GM12878 (cell line): ENCODE data around the gene ZNF726. TPM values are rescaled to one million over a fixed set of nuclear protein-coding genes. Genes with fewer than 3 reads are reported as not detected.

Experiments used
- ATAC-seq: fragments of 200-7000 bp; cut with Tn5 transposase; 3 replicates; pipeline ENCODE4 v1.9.1; 2020; ENCODE audit warnings: mild to moderate bottlenecking, moderate library complexity
- BruUV-seq: library from RNA; stranded (reverse); fragments of 400-500 nt; replicated peaks from 2 replicates; lab custom pipeline; 2021; lab: Mats Ljungman, UMichigan
- CTCF ChIA-PET: fragments of 300-600 bp; sonication (Branson Sonifier 250); formaldehyde crosslinking; extraction: SDS; loops from one replicate; lab custom pipeline; 2021; ENCODE audit warnings: inconsistent platforms; lab: Yijun Ruan, JAX
- POLR2A ChIA-PET: fragments of 350-600 bp; formaldehyde crosslinking; extraction: SDS; loops from one replicate; lab custom pipeline; 2021; ENCODE audit warnings: inconsistent platforms; lab: Charles Lee
- RAD21 ChIA-PET: fragments of 300-600 bp; sonication (Branson Sonifier 250); formaldehyde crosslinking; loops from one replicate; lab custom pipeline; 2023; ENCODE audit warnings: antibody characterized with exemption; ENCODE audit not compliant: unreplicated experiment; lab: Charles Lee
- SMC1A ChIA-PET: fragments of 300-600 bp; sonication (Branson Sonifier 250); formaldehyde crosslinking; loops from one replicate; lab custom pipeline; 2023; ENCODE audit not compliant: unreplicated experiment, uncharacterized antibody; lab: Charles Lee
- DNase-seq: peaks from one replicate; pipeline ENCODE4 v3.0.0-alpha.2; 2011; ENCODE audit warnings: low read depth, low spot score
- FAIRE-seq: peaks from 3 replicates; lab custom pipeline; 2011; peaks lifted over from hg19 to GRCh38; lab: Jason Lieb, UNC
- H2AFZ ChIP-seq: 2 replicates; pipeline ENCODE4 v1.6.0; 2011; ENCODE audit warnings: low read depth, low read length, control low read depth; ENCODE audit not compliant: control insufficient read depth
- H3K27ac ChIP-seq: 2 replicates; pipeline ENCODE4 v1.5.1; 2011; ENCODE audit warnings: control low read depth; ENCODE audit not compliant: control insufficient read depth, insufficient read depth
- H3K27me3 ChIP-seq, 2 experiments: replicated peaks in 1 of 2; 2 replicates each; pipeline versions ENCODE4 v1.6.0 to v1.6.1; 2011; ENCODE audit warnings: low read length in 1 of 2; ENCODE audit not compliant: control insufficient read depth in 2 of 2, insufficient read depth in 2 of 2
- H3K36me3 ChIP-seq, 2 experiments: 2 replicates each; pipeline ENCODE4 v1.5.1; 2011; ENCODE audit warnings: low read length in 1 of 2; ENCODE audit not compliant: control insufficient read depth in 2 of 2, insufficient read depth in 2 of 2
- H3K4me1 ChIP-seq: 2 replicates; pipeline ENCODE4 v1.6.1; 2011; ENCODE audit warnings: mild to moderate bottlenecking, low read length, moderate library complexity, mixed read lengths; ENCODE audit not compliant: control insufficient read depth, insufficient read depth
- H3K4me2 ChIP-seq: 2 replicates; pipeline ENCODE4 v1.6.0; 2011; ENCODE audit warnings: control low read depth; ENCODE audit not compliant: control insufficient read depth, insufficient read depth
- H3K4me3 ChIP-seq: fragments of 200-600 bp; sonication (generic); 2 replicates; pipeline ENCODE4 v1.5.1; 2016
- H3K79me2 ChIP-seq: 2 replicates; pipeline ENCODE4 v1.6.0; 2011; ENCODE audit warnings: low read length; ENCODE audit not compliant: control insufficient read depth, insufficient read depth
- H3K9ac ChIP-seq: 2 replicates; pipeline ENCODE4 v1.8.0; 2011; ENCODE audit warnings: low read length, control low read depth, mixed read lengths; ENCODE audit not compliant: control insufficient read depth, insufficient read depth
- H3K9me3 ChIP-seq: replicated peaks from 3 replicates; pipeline ENCODE4 v1.5.1; 2011; ENCODE audit warnings: mild to moderate bottlenecking, low read length; ENCODE audit not compliant: control insufficient read depth, insufficient read depth
- H4K20me1 ChIP-seq: 2 replicates; pipeline ENCODE4 v1.6.0; 2011; ENCODE audit not compliant: control insufficient read depth, insufficient read depth
- CEBPB ChIP-seq, 2 experiments: fragments of 150-350 bp in 1 of 2; IDR thresholded peaks; 2 replicates each; pipeline ENCODE4 v1.6.1; 2012 to 2014; ENCODE audit warnings: low read depth in 2 of 2, low read length in 2 of 2, borderline replicate concordance in 1 of 2, inconsistent platforms in 1 of 2
- CHD1 ChIP-seq: IDR thresholded peaks from 2 replicates; pipeline ENCODE4 v1.6.1; 2012; ENCODE audit warnings: low read depth, low read length, improper control_type of control experiment
- EGR1 ChIP-seq, 2 experiments: IDR thresholded peaks; 1 replicate in 1 of 2; 2 replicates in 1 of 2; pipeline ENCODE4 v1.6.1; 2011 to 2012; ENCODE audit warnings: low read depth in 2 of 2, low read length in 2 of 2, borderline replicate concordance in 1 of 2, mild to moderate bottlenecking in 1 of 2, moderate library complexity in 1 of 2
- EP300 ChIP-seq, 2 experiments: fragments of 150-350 bp in 1 of 2; IDR thresholded peaks; 2 replicates each; pipeline ENCODE4 v1.6.1; 2011 to 2012; ENCODE audit warnings: low read depth in 2 of 2, low read length in 2 of 2, borderline replicate concordance in 1 of 2, improper control_type of control experiment in 1 of 2, inconsistent platforms in 1 of 2; ENCODE audit not compliant: control insufficient read depth in 1 of 2
- FOXM1 ChIP-seq: IDR thresholded peaks from 2 replicates; pipeline ENCODE4 v1.6.1; 2012; ENCODE audit warnings: low read depth, mild to moderate bottlenecking, inconsistent platforms, low read length, moderate library complexity
- GABPA ChIP-seq: IDR thresholded peaks from 2 replicates; pipeline ENCODE4 v1.6.1; 2014; ENCODE audit warnings: antibody characterized with exemption, low read depth, mild to moderate bottlenecking, inconsistent platforms
- GATAD2B ChIP-seq: fragments of 450-650 bp; conservative IDR thresholded peaks from 2 replicates; pipeline ENCODE4 v1.6.1; 2017; ENCODE audit warnings: low read depth, mild to moderate bottlenecking, moderate library complexity
- IRF3 ChIP-seq: fragments of 450-650 bp; IDR thresholded peaks from 2 replicates; pipeline ENCODE4 v1.6.1; 2014; ENCODE audit warnings: mild to moderate bottlenecking
- MAX ChIP-seq: IDR thresholded peaks from 2 replicates; pipeline ENCODE4 v1.6.1; 2012; ENCODE audit warnings: low read depth, low read length, improper control_type of control experiment
- PAX5 ChIP-seq: IDR thresholded peaks from 2 replicates; pipeline ENCODE4 v1.6.1; 2011; ENCODE audit warnings: low read depth, low read length, borderline replicate concordance
- POLR2A ChIP-seq: IDR thresholded peaks from 2 replicates; pipeline ENCODE4 v1.6.1; 2011; ENCODE audit warnings: low read depth, mild to moderate bottlenecking, low read length
- RELB ChIP-seq: fragments of 450-650 bp; IDR thresholded peaks from 2 replicates; pipeline ENCODE4 v1.6.1; 2017; ENCODE audit warnings: low read depth, mild to moderate bottlenecking, moderate library complexity
- ZNF687 ChIP-seq: fragments of 450-650 bp; IDR thresholded peaks from 2 replicates; pipeline ENCODE4 v1.6.1; 2017; ENCODE audit warnings: mild to moderate bottlenecking, moderate library complexity
- WGBS: methylation state at CpG from one replicate; pipeline ENCODE4 v1.1.6; 2016; ENCODE audit warnings: low lambda C conversion rate; ENCODE audit not compliant: insufficient replicate concordance, insufficient coverage; ENCODE audit errors: missing lambda C conversion rate; 5-methylcytosine and 5-hydroxymethylcytosine counted together
- in situ Hi-C: fragments of 300-500 bp; cut with MboI; formaldehyde crosslinking; loops from 9 replicates; pipeline ENCODE4 v1.14.3; 2018; ENCODE audit warnings: mixed read lengths
- intact Hi-C: fragments of 100-400 bp; cut with micrococcal nuclease; formaldehyde crosslinking; loops from one replicate; pipeline ENCODE4 v1.14.2; 2022; ENCODE audit not compliant: unreplicated experiment
- polyA plus RNA-seq, 11 experiments: library from polyadenylated mRNA; depleted of rRNA in 4 of 11; unstranded in 6 of 11; stranded (reverse) in 5 of 11; fragments of >200 nt; fragmentation: Nextera tagmentation in 4 of 11; fragmentation: Illumina TruSeq in 1 of 11; extraction: Ambion mirVana in 4 of 11; extraction: Trizol in 1 of 11; gene quantifications; 1 replicate in 1 of 11; 2 replicates in 10 of 11; pipeline versions ENCODE4 v1.2.1 to v1.2.3, GENCODE V29; 2011 to 2016; ENCODE audit warnings: inconsistent platforms in 2 of 11, missing spikeins in 2 of 11, low read depth in 1 of 11
- total RNA-seq, 4 experiments: library from RNA; depleted of rRNA in 3 of 4; stranded (reverse); fragments of >200 nt in 3 of 4; fragmentation: Illumina TruSeq in 1 of 4; extraction: Trizol in 1 of 4; gene quantifications; 2 replicates each; pipeline versions ENCODE4 v1.2.1 to v1.2.3, GENCODE V29; 2013 to 2021

The ZNF726 gene
- total and polyA plus RNA-seq, 10 of the 15 experiments (the other 5 are each of a cell fraction or from before 2014, with no cell fraction given): 0.69 to 2.3 (median 1.5) TPM

GRCh38 chr19:23905771-23906170, 8.9 kb upstream of the ZNF726 start (continued):
- TF ChIP-seq RELB: no peak
- TF ChIP-seq POLR2A: no peak
- TF ChIP-seq CEBPB (IDR thresholded peaks at IDR 0.05; ENCODE audit: borderline replicate concordance in 1 of 2, low read depth in 2 of 2, low read length in 2 of 2): no peak

GRCh38 chr19:23906835-23907234, 7.9 kb upstream of the ZNF726 start:
- CTCF ChIA-PET: no interaction called here
- no peaks in the 10 kb centered on the region for H3K79me2 ChIP-seq
- in situ Hi-C loops (no loop called here), intact Hi-C loops (no loop called here)
- no peak overlapping the region for H3K9ac ChIP-seq
- no peaks in the 10 kb centered on the region for H3K36me3 ChIP-seq
- 0% methylated on average over 2 of the region's 2 CpGs for WGBS
- no peak overlapping the region for H3K4me2 ChIP-seq
- no peaks in the 10 kb centered on the region for H4K20me1 ChIP-seq
- BruUV-seq: no TSS peak
- H3K27me3 ChIP-seq: no peaks in the 10 kb centered on the region
- FAIRE-seq (no peak), DNase-seq (no peak), ATAC-seq (no peak)
- no peak overlapping the region for H3K27ac ChIP-seq
- H3K9me3 ChIP-seq: no peaks in the 10 kb centered on the region; the same call in 1 of the 3 replicates
- RAD21 ChIA-PET: no interaction called here
- no peak overlapping the region for H2AFZ ChIP-seq
- SMC1A ChIA-PET: no interaction called here
- no peaks in the 10 kb centered on the region for H3K4me1 ChIP-seq
- H3K4me3 ChIP-seq: no peak overlapping the region
- POLR2A ChIA-PET: no interaction called here
- no peak for TF ChIP-seq ZNF687
- no peak for TF ChIP-seq GATAD2B
- TF ChIP-seq MAX: no peak
- TF ChIP-seq PAX5: no peak
- TF ChIP-seq EP300 (IDR thresholded peaks at IDR 0.05; ENCODE audit: borderline replicate concordance in 1 of 2, control insufficient read depth in 1 of 2, low read depth in 2 of 2, low read length in 2 of 2): no peak
- TF ChIP-seq EGR1 (IDR thresholded peaks at IDR 0.05; ENCODE audit: borderline replicate concordance in 1 of 2, low read depth in 2 of 2, low read length in 2 of 2): no peak
- no peak for TF ChIP-seq GABPA
- TF ChIP-seq IRF3: no peak
- no peak for TF ChIP-seq CHD1
- no peak for TF ChIP-seq FOXM1
